Peyer's patch (tissue), 4 donors: ENCODE data around the gene NEK5.

Experiments used
- CTCF ChIP-seq, 6 experiments: fragments of 450-650 bp in 4 of 6; fragments of 200-600 bp in 2 of 6; sonication (generic) in 1 of 6; IDR thresholded peaks; one replicate each; pipeline ENCODE4 v1.5.1; 2017 to 2019; ENCODE audit warnings: antibody characterized with exemption in 6 of 6, mild to moderate bottlenecking in 3 of 6, moderate library complexity in 1 of 6
- POLR2A ChIP-seq, 2 donors: fragments of 450-650 bp; IDR thresholded peaks; one replicate each; pipeline ENCODE4 v1.5.1; 2017; ENCODE audit warnings: antibody characterized with exemption in 2 of 2, mild to moderate bottlenecking in 2 of 2, moderate library complexity in 2 of 2

DNA sequence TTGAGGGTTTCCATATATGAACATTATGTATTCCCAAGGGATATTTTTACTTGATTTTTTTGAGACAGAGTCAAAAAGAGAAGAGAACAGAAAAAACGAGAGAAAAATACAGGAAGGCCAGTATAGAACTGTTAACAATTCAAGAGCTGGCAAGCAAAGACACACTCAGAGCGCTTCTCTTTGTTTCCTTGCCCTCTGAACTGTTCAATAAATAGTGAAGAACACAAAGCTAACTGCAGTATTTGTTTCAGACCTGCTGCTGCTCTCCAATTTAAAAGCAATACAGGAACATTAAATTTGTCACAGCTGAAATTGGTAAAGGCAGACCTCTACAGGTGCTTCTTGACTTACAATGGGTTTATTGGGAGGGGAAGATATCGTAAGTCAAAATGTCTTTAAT lies 44.5 kb upstream of the NEK5 start:
- TF ChIP-seq CTCF (IDR thresholded peaks at IDR 0.05) (no peak), POLR2A (IDR thresholded peaks at IDR 0.05) (no peak)
